Lower leg skin (tissue), 3 donors: ENCODE measurements around the gene ZBED4.

Source experiments
- CTCF ChIP-seq, 3 donors: fragments of 450-650 bp; IDR thresholded peaks; one replicate each; pipeline ENCODE4 v1.5.1; 2016; ENCODE audit warnings: antibody characterized with exemption in 3 of 3, mild to moderate bottlenecking in 3 of 3, moderate library complexity in 2 of 3
- POLR2A ChIP-seq, 2 donors: fragments of 450-650 bp; IDR thresholded peaks; one replicate each; pipeline ENCODE4 v1.6.1; 2016 to 2017; ENCODE audit warnings: antibody characterized with exemption in 2 of 2, mild to moderate bottlenecking in 1 of 2, moderate library complexity in 1 of 2

- TF ChIP-seq POLR2A (IDR thresholded peaks at IDR 0.05) = no peak
- TF ChIP-seq CTCF (IDR thresholded peaks at IDR 0.05) = no peak
Measured at GRCh38 chr22:49881856-49882255, 28.2 kb downstream of the ZBED4 start.
